HG02763 (cell line): ENCODE data around the gene RNF213.
"Not testable (repeated sequence)": the region's sequence is repeated elsewhere in the genome, so short reads cannot be mapped to it uniquely, and the experiment has no call there.

Experiments
- ATAC-seq: cut with Tn5 transposase; IDR thresholded peaks from one replicate; pipeline ENCODE4 v1.9.1; 2021; ENCODE audit warnings: mild to moderate bottlenecking, moderate library complexity; ENCODE audit not compliant: unreplicated experiment

RNF213 gene

GRCh38 chr17:80248894-80249710 is 11.6 kb upstream of the RNF213 start:
- ATAC-seq = no peak

- no peak for ATAC-seq
Measured at GRCh38 chr17:80251966-80252365, 8.7 kb upstream of the RNF213 start.

- no peak for ATAC-seq
Measured at GRCh38 chr17:80252871-80253270, 7.8 kb upstream of the RNF213 start.

- ATAC-seq = no peak
Measured at GRCh38 chr17:80253631-80254395, 6.8 kb upstream of the RNF213 start.

- ATAC-seq = peak; percentile 57
Measured at GRCh38 chr17:80254396-80255251, 6.0 kb upstream of the RNF213 start.

- ATAC-seq = no peak
Measured at GRCh38 chr17:80256034-80256350, 4.7 kb upstream of the RNF213 start.

- no peak for ATAC-seq
Measured at GRCh38 chr17:80257716-80258213, 2.9 kb upstream of the RNF213 start.

- ATAC-seq = not testable (repeated sequence)
Measured at GRCh38 chr17:80258296-80258695, 2.4 kb upstream of the RNF213 start.

- no peak for ATAC-seq
Measured at GRCh38 chr17:80259457-80260068, 1.1 kb upstream of the RNF213 start.

- peak; percentile 39 for ATAC-seq
Measured at GRCh38 chr17:80260069-80260535, 550 bp upstream of the RNF213 start.

- ATAC-seq = no peak
Measured at GRCh38 chr17:80261159-80261894, 675 bp downstream of the RNF213 start.

- ATAC-seq = no peak
Measured at GRCh38 chr17:80261895-80262279, 1.2 kb downstream of the RNF213 start.

GRCh38 chr17:80262291-80262690 is 1.6 kb downstream of the RNF213 start:
- ATAC-seq = no peak

- ATAC-seq = no peak
Measured at GRCh38 chr17:80262775-80263244, 2.2 kb downstream of the RNF213 start.

GRCh38 chr17:80263253-80264204 is 2.9 kb downstream of the RNF213 start:
- peak; percentile 39 for ATAC-seq

GRCh38 chr17:80264205-80265075 is 3.8 kb downstream of the RNF213 start:
- ATAC-seq = no peak

- ATAC-seq = no peak
Measured at GRCh38 chr17:80265205-80266068, 4.8 kb downstream of the RNF213 start.
